Mammary epithelial cell (primary cell): ENCODE data around the gene CD53.
"Not testable (repeated sequence)": the region's sequence is repeated elsewhere in the genome, so short reads cannot be mapped to it uniquely, and the experiment has no call there.

Source experiments
- EZH2 ChIP-seq: IDR thresholded peaks from 2 replicates; pipeline ENCODE4 v1.6.1; 2012; ENCODE audit warnings: low read length, inconsistent platforms, borderline replicate concordance
- TF ChIP-seq, protein P1 (sequence below), 2 donors: IDR thresholded peaks in 1 of 2; conservative IDR thresholded peaks in 1 of 2; 2 replicates each; pipeline ENCODE4 v1.5.1; 2011 to 2012; ENCODE audit warnings: inconsistent platforms in 2 of 2, low read length in 2 of 2, mild to moderate bottlenecking in 2 of 2, control low read depth in 1 of 2, low read depth in 1 of 2; ENCODE audit not compliant: insufficient read depth in 1 of 2; ENCODE audit errors: extremely low read depth in 1 of 2

DNA sequence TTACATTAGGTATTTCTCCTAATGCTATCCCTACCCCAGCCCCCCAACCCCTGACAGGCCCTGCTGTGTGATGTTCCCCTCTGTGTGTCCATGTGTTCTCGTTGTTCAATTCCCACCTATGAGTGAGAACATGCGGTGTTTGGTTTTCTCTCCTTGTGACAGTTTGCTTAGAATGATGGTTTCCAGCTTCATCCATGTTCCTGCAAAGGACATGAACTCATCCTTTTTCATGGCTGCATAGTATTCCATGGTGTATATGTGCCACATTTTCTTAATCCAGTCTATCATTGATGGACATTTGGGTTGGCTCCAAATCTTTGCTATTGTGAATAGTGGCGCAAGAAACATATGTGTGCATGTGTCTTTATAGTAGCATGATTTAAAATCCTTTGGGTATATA, 58.1 kb downstream of the CD53 start:
- TF ChIP-seq, protein P1, sequence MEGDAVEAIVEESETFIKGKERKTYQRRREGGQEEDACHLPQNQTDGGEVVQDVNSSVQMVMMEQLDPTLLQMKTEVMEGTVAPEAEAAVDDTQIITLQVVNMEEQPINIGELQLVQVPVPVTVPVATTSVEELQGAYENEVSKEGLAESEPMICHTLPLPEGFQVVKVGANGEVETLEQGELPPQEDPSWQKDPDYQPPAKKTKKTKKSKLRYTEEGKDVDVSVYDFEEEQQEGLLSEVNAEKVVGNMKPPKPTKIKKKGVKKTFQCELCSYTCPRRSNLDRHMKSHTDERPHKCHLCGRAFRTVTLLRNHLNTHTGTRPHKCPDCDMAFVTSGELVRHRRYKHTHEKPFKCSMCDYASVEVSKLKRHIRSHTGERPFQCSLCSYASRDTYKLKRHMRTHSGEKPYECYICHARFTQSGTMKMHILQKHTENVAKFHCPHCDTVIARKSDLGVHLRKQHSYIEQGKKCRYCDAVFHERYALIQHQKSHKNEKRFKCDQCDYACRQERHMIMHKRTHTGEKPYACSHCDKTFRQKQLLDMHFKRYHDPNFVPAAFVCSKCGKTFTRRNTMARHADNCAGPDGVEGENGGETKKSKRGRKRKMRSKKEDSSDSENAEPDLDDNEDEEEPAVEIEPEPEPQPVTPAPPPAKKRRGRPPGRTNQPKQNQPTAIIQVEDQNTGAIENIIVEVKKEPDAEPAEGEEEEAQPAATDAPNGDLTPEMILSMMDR (conservative IDR thresholded peaks at IDR 0.05 in 1 of 2, IDR thresholded peaks at IDR 0.05 in 1 of 2; ENCODE audit: extremely low read depth in 1 of 2, insufficient read depth in 1 of 2, low read depth in 1 of 2, low read length in 2 of 2) = not testable (repeated sequence)
- TF ChIP-seq EZH2 = not testable (repeated sequence)
